DMS153 treated with DMSO at 0.1 percent for 48 hours (cell line): ENCODE results near the gene MYCN.
"Not testable (repeated sequence)": the region's sequence is repeated elsewhere in the genome, so short reads cannot be mapped to it uniquely, and the experiment has no call there.

Source experiments
- DNase-seq: peaks from one replicate; lab custom pipeline; 2025; ENCODE audit not compliant: unreplicated experiment; lab: John Stamatoyannopoulos, UW

MYCN gene

DNA sequence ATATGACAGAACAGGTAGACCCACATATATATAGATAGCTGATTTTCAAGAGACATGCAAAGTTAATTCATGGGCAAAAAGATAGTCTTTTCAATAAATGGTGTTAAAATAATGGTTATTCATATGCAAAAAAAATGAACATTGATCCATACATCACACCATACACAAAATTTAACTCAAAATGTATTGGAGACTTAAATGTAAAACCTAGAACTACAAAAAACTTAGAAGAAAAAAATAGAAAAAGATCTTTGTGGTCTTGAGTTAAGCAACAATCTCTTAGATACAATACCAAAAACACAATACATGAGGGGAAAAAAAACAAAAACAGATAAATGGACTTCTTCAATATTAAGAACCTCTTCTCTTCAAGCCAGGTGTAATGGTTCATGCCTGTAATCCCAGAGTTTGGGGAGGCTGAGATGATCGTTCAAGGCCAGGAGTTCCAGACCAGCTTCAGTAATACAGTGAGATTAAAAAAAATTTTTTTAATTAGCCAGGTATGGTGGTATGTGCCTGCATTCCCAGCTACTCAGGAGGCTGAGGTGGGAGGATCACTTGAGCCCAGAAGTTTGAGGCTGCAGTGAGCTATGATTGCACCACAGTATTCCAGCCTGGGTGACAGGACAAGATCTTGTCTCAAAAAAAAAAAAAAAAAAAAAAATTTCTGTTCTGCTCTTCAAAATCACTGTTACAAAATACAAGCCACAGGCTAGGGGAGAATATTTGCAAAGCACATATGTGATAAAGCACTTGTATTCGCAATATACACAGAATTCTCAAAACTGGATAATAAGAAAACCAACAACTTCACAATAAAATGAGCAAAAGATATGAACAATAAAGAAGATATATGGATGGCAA, 32.7 kb upstream of the MYCN start:
- no peak for DNase-seq

DNA sequence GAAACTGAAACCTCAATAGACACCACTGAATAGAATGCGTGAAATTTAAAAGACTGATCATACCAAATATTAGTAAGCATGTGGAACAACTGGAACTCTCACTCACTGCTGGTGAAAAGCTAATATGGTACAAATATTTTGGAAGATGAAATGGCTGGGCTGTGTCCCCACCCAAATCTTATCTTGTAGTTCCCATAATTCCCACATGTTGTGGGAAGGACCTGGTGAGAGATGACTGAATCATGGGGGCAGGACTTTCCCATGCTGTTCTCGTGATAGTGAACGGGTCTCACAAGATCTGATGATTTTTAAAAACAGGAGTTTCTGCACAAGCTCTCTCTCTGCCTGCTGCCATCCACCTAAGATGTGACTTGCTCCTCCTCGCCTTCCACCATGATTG, 32.0 kb upstream of the MYCN start:
- DNase-seq, result no peak

DNA sequence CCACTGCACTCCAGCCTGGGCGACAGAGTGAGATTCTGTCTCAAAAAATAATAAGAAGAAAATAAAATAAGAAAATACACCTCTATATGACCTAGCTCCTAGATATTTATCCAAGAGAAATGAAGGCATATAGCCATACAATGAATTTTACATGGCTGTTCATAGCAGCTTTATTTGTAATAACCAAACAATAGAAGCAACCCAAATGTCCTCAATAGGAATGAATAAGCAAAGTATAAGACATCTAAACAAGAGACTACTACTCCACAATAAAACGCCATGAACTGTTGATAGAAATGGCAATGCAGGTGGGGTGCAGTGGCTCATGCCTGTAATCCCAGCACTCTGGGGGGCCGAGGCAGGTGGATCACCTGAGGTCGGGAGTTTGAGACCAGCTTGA, 31.2 kb upstream of the MYCN start:
- no peak for DNase-seq

DNA sequence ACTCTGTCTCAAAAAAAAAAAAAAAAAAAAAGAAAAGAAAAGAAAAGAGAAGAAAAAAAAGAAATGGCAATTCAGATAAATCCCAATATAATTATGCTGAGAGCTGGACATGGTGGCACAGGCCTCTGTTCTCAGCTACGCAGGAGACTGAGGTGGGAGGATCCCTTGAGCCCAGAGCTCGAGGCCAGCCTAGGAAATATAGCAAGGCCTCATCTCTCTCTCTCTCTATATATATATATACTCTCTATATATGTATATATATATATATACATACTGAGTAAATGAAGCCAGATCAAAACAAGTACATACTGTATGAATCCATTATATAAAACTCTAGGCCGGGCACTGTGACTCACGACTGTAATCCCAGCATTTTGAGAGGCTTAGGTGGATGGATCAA, 30.6 kb upstream of the MYCN start:
- no peak for DNase-seq

DNA sequence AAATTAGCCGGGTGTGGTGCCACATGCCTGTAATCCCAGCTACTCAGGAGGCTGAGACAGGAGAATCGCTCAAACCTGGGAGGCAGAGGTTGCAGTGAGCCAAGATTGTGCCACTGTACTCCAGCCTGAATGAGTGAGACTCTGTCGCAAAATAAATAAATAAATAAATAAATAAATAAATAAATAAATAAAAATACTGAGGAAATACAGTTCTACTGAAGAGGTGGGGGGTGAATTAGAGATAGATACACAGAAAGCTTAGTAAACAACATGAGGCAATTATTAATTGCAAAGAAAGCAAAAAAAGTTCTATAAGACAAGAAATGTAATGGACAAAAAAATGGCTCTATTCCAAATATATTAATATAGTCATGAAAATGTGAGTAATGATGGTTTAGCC, 29.1 kb upstream of the MYCN start:
- DNase-seq, result not testable (repeated sequence)

DNA sequence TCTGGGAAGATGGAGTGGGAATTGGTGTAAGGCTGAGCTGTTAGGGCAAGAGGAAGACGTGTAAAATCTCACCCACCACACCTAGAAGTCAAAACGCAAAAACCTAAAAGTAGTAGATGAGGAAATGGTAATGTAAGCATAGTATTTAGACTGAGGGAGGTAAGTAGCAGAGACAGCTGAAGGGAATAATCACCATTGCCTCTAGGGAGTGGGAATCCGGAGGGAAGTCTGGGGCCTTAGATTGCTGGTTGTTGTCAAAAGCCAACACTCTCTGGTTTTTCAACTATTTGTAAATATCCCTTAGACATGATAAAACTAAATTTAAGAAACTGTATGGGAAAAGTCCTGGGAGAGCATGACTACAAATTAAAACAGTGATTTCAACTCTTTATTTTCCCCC, 28.7 kb upstream of the MYCN start:
- DNase-seq, result no peak

DNA sequence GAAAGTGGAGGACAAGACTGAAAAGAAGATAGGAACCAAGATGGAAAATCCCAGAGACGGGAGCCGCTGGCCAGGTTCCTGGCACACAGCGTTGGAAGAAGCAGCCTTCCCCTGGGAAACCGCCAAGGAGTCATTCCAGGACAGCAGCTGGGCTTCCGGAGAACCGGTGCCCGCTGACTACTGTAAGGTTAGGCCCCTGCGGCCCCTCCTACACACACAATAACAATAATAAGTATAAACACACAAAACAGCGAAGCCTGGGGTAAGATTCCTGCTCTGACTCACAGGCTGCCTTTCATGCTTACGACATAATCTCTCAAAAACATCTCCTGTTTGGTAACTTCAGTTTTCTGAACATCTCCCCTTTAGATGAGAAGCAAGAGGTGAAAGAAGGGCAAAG, 28.1 kb upstream of the MYCN start:
- DNase-seq, result no peak

DNA sequence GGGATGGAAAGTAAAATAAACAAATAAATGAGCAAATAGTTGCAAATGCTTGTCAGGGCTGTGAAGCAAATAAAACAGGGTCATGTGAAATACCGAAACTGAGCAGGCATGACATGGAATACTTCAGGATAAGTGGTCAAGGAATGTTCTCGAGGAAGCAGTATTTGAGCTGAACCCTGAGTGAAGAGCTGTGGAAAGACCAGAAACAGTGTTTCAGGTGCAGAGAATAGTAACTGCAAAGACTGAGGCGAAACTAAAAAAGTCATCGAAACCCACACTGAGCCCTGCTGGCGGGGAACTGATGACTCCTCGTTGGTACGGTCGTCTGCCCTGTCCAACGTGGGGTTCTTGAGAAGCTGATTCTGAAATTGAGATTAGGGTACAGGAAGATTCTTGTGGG, 27.2 kb upstream of the MYCN start:
- DNase-seq, result no peak

DNA sequence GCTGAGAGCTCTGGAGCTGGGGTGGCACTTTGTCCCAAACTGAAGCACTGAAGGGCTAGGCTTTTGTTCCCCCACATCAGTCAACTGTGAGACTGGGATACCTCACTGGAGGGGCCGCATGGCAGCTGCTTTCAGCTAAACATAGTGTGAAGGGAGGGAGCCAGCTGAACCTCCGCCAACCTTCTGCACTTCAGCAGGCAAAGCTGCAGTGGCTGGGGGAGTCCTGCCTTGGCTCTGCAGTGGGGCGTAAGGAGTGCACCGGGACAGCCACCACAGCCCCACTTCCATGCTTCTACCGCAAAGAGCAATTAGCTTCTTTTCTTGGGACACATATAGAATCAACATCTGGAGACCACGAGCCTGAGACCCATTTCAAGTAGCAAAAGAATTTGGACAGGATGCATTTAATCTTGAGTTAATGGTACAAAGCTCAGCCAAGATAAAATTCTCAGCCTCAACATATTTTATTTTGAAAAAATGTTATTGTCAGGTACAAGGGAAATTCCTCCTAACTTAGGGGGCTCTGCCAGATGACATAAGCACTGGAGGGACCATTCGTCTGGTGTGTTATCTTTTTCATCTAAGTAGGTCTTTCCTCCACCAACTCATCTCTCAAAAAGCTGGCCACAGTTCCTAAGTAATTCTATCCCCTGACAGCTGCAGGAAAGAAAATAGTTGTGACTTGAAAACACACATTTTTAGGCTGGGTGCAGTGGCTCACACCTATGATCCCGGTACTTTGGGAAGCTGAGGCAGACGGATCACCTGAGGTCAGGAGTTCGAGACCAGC, 25.6 kb upstream of the MYCN start:
- no peak for DNase-seq

DNA sequence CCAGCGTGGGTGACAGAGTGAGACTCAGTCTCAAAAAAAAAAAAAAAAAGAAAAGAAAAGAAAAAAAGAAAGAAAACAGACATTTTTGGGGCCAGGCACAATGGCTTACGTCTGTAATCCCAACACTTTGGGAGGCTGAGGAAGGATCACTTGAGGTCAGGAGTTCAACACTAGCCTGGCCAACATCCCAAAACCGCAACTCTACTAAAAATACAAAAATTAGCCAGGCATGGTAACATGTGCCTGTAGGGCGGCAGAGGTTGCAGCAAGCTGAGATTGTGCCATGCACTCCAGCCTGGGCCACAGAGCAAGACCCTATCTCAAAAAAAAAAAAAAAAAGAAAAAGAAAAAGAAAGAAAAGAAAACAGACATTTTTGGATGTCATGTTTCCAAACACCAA, 24.8 kb upstream of the MYCN start:
- DNase-seq, result not testable (repeated sequence)

DNA sequence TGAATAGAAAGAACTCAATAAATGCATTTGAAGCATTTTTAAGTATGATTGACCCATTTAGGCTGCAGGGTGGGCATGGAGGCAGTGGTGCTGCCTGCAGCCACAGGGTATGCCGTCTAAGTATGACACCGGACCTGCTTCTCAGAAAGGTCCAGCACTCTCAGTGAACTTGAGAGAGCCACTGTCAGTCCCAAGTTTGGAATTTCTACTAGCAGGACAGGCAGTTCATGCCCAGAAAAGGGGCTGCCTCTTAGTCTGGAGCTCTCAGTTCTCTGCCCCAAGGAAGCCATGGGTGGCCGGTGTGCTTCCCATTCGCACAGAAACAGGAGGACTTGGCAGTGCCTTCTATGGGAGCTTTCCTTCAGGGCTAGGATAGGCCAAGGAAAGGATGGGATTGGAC, 24.0 kb upstream of the MYCN start:
- no peak for DNase-seq

DNA sequence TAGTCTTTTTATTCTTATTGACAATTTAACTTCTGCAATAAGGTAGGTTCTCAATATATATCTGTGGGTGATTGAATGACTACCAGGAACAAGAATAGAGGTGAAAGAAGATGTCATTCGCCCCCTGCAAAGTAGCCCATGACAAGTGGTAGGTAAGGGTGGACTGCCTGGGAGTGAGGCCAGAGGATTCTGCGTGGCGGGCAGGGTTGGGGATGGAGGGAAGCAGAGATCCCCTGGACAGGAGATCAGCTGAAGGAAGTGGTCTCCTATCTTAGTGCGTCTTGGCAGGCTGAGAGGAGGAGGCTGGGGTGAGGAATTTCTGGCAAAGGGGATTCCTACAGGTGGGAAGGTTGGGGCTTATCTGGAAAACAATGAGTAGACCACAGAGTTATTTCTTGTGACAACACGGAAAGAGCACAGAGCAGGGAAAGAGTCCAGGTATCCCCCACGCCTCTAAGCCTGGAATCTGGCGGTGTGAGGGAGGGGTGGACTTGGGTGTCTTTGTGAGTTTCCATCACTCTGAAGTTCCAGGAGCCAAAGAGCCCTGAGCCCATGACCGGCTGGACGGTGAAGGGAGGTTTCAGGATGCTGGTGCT, 21.5 kb upstream of the MYCN start:
- DNase-seq, result no peak

DNA sequence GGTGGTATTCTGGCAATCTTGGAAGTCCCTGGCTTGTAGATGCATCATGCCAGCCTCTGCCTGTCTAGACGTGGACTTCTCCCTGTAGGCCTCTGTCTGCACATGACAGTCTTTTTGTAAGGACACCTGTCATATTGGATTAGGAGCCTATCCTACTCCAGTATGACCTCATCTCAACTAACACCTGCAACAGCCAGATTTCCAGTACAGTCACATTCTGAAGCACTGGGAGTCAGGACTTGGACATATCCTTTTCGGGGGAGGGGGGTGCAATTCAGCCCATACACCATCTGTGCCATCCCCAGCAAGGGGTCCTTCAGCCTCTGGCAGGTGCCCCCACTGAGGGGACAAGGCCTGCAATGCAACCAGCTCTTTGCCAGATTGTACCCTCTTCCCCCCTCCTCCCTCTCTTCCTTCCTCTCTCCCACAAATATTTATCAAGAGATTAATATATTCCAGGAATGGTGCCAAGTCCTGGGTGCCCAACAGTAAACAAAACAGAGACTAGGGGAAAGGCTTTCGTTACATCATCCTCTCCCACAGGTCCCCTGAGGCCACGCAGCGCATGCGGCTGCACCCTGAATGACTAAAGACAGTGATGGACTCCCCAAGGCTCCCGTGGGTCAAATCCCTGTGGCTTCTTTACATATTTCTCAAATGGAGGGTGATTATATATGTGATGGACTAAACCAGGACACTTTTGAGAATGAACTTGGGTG, 20.5 kb upstream of the MYCN start:
- DNase-seq, result no peak

DNA sequence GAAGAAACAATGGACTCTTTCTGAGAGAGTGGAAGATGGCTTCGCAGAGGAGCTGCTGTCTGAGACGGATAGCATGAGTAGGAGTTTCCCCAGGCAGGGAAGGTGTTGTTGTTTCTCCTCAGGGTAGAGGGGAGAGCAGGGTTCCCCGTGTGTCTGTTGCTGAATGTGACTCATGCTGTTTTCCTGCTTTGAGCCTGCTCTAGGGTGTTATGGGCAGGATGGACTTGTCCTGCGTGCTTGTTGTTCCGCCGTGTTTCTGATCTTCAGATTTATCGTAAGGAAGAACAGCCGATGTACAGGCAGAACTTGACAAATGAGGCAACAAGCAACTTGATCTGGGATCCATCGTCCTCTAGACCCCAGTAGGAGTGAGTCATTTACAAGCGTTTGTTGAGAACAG, 19.7 kb upstream of the MYCN start:
- no peak for DNase-seq

DNA sequence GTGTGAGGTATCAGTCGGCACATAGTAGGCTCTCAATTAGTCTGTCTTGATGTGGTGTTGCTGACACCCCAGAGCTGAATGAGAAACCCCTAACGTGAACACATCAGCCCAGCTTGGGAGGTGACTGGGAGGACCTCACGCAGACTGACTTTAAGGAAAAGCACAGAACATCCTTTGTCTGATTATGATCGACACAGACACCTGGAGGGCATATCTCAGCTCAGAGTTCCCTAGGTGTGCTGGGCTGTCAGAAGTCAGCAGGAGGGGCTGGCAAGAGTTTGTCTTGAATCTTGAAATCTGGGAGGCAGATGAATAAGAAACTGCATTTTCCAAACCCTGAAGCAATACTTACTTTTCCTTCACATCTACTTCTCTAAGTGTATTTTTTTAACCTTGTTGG, 16.8 kb upstream of the MYCN start:
- no peak for DNase-seq

DNA sequence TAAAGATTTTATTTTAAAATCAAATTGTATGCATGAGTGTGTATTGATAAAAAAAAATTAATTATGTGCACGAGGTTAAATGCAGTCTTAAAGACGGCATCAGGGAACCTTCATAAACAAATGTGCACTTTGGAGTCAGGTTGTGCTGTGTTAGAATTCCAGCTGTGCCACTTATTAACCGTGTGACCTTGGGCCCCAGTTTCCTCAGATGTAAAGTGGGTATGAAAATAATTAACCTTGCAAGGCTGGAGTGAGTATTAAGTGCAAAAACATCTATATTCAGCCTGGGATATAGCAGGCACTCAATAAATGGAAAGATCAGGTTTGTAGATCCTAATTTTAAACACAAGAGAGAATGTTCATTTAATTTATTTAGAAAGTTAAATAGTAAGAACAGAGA, 14.5 kb upstream of the MYCN start:
- DNase-seq, result no peak

DNA sequence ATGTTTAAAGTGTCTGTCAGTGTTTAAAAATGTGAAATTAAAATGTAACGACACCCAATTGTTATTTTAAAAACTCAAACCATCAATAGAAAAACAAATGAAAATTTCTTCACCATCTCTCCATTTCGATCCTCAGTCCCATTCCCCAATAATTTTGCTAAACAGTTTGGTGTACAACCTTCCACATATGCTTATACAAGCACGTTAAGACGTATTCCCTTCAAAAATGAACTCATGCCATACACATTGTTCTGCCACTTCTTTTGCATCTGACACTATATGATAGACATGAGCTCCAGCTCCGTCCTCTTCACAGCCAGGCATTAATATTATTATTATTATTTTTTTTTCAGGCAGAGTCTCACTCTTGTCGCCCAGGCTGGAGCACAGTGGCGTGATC, 14.1 kb upstream of the MYCN start:
- no peak for DNase-seq

DNA sequence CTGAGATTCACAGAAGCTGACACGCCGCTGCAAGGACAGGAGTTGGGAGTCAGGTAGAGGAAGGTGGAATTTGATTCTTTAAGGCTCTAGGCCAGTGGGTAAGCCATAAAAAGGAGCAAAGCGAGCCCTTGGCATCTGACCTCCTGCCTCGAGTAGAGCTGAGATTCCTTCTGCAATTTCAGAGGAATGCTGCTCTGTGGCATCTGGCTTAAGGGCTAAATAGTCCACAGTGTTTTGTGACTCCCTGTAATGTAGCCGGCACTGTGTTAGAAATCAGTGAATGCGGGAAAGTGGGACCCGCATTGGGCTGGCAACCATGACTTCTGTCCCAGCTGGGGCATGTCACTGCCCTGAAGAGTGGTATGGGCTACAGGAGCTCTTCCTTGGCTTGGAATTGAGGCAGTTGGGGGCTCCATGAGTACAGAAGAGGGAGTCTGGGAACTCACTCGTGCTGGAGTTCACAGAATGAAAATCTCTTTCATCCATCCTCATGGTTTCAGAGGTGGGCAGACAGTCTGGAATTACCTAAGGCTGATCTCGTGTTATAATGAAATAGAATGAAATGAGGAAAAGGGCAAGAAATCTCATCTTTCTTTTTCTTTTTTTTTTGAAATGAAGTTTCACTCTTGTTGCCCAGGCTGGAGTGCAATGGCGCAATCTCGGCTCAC, 12.7 kb upstream of the MYCN start:
- no peak for DNase-seq

DNA sequence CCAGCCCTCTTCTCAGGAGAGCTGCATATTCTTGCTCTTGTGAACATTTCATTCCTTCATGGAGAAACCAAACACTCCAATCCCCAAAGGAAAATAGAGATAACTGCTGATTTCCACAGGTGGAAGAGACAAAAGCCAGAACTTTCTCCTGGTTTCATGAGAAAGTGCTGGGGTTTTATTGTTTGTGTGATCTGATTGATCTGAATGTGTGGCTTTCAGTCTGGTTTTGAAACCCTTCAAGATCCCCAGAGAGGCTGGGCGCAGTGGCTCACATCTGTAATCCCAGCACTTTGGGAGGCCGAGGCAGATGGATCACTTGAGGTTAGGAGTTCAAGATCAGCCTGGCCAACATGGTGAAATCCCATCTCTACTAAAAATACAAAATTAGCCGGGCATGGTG, 11.3 kb upstream of the MYCN start:
- not testable (repeated sequence) for DNase-seq

DNA sequence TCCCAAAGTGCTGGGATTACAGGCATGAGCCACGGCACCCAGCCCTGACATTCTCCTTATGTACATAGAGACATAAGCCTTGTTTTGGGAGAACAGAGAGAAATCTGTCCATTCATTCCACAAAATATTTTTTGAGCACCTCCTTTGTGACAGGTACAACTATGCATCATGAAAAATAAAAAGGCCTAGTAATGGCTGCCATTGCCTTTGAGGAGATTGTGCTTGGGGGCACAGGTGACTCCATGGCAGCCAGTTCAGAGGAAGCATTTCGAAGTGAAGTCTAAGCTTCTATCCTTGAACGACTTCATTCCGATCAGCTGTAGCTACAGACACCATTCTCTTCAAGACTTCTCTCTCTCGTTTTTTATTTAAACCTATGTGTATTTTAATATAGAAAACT, 10.5 kb upstream of the MYCN start:
- no peak for DNase-seq
